ENCODE results near the gene AOPEP.

- TF ChIP-seq POLR2A (IDR thresholded peaks at IDR 0.05; ENCODE audit: low read length) (no peak), ATOH8 (CRISPR knock-in tag; IDR thresholded peaks at IDR 0.05; ENCODE audit: low read depth) (no peak), CTCF (IDR thresholded peaks at IDR 0.05) (no peak)
These were observed 147.8 kb downstream of the AOPEP start for GRCh38 chr9:94874316-94874715.
